Astrocyte of the cerebellum (primary cell): ENCODE data around the gene KLHL6.
"Not testable (repeated sequence)": the region's sequence is repeated elsewhere in the genome, so short reads cannot be mapped to it uniquely, and the experiment has no call there.

ENCODE experiments used
- DNase-seq: peaks from one replicate; pipeline ENCODE4 v3.0.0-alpha.2; 2011; ENCODE audit warnings: low read depth
- H3K4me3 ChIP-seq: 2 replicates; pipeline ENCODE4 v1.5.1; 2011; ENCODE audit warnings: mild to moderate bottlenecking, low read depth, low read length, moderate library complexity
- in situ Hi-C: cut with HindIII; loops from 2 replicates; pipeline ENCODE4 v1.10.0; 2017; ENCODE audit warnings: low sequenced_read_pairs
- TF ChIP-seq, protein P1 (sequence below): IDR thresholded peaks from 2 replicates; pipeline ENCODE4 v1.5.1; 2012; ENCODE audit warnings: low read length, low read depth, moderate library complexity, mild to moderate bottlenecking; ENCODE audit errors: missing control alignments

The KLHL6 gene

DNA sequence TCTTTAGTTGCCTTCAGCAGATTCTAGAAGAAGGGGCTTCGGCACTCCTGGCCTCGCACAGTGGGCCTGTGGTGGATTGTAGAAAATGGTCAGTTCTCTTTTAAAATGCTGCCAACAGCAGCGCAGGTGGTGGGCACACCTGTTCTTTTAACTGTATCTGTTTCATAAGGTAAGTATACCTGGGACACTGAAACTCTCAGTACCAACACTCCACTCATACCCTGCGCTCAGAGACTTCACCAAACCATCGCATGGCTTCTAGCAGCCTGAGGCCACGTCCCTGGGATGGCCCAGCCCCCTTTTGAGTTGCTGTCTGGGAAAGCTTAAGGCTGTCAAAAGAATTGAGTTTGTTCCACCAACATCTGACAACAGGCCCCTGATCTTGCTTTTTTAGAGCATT is 70.4 kb downstream of the KLHL6 start:
- no peak for DNase-seq
- in situ Hi-C loops = loop anchor here (5.0 kb wide), 1 partner anchor 52 kb away; no protein-coding TSS in a partner anchor
- no peak overlapping the region for H3K4me3 ChIP-seq
- TF ChIP-seq, protein P1, sequence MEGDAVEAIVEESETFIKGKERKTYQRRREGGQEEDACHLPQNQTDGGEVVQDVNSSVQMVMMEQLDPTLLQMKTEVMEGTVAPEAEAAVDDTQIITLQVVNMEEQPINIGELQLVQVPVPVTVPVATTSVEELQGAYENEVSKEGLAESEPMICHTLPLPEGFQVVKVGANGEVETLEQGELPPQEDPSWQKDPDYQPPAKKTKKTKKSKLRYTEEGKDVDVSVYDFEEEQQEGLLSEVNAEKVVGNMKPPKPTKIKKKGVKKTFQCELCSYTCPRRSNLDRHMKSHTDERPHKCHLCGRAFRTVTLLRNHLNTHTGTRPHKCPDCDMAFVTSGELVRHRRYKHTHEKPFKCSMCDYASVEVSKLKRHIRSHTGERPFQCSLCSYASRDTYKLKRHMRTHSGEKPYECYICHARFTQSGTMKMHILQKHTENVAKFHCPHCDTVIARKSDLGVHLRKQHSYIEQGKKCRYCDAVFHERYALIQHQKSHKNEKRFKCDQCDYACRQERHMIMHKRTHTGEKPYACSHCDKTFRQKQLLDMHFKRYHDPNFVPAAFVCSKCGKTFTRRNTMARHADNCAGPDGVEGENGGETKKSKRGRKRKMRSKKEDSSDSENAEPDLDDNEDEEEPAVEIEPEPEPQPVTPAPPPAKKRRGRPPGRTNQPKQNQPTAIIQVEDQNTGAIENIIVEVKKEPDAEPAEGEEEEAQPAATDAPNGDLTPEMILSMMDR = no peak

- H3K4me3 ChIP-seq = no peak overlapping the region
- in situ Hi-C loops = loop anchor here (5.0 kb wide), 1 partner anchor 53 kb away; no protein-coding TSS in a partner anchor
- TF ChIP-seq, protein P1 = no peak
- DNase-seq = no peak
Observed at GRCh38 chr3:183484431-183485075, 71.0 kb downstream of the KLHL6 start.

DNA sequence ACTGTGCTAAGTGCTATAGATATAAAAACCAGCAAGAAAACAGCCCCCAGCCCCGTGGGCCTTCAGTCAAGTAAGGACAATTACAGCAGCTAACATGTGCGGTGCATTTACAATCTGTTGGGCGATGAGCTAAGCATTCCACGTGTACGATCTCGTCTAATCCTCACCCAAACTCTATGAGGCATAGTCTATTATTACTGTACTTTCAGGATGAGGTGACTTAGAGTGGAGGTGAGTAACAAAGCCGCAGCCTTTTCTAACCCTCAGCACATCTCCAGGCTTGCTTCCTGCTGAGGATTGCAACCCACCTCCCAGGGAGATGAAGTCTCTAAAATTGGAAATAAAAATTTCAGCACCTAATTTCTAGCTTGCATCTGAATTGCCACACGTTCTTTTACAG is 73.9 kb downstream of the KLHL6 start:
- no peak overlapping the region for H3K4me3 ChIP-seq
- DNase-seq = no peak
- in situ Hi-C loops = no loop called here
- TF ChIP-seq, protein P1 = no peak

DNA sequence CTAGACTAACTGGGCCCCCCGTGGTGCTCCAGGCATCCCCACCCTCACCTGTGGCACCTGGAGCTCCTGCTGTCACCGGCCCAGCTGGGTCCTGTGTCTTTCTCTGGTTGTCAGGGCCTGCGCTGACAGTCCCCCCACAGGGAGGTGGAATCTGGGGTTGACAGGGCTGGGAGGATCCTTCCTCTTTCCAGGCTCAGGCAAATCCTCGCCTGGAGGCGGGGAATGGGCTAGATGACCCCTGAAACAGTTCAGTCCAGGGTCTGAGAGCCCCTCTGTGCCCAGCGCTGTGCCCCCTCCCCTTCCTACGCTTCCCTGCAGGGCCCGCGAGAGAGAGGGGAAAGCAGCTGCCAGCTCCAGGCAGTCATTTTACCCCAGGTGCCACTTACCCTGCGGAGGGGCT is 77.0 kb downstream of the KLHL6 start:
- in situ Hi-C loops = loop anchor here (10.0 kb wide), 1 partner anchor 166 kb away; no protein-coding TSS in a partner anchor
- TF ChIP-seq, protein P1 = no peak
- DNase-seq = no peak
- no peak overlapping the region for H3K4me3 ChIP-seq

GRCh38 chr3:183477801-183478456 is 77.6 kb downstream of the KLHL6 start:
- in situ Hi-C loops = loop anchor here (10.0 kb wide), 1 partner anchor 167 kb away; no protein-coding TSS in a partner anchor
- TF ChIP-seq, protein P1 = no peak
- no peak overlapping the region for H3K4me3 ChIP-seq
- no peak for DNase-seq

DNA sequence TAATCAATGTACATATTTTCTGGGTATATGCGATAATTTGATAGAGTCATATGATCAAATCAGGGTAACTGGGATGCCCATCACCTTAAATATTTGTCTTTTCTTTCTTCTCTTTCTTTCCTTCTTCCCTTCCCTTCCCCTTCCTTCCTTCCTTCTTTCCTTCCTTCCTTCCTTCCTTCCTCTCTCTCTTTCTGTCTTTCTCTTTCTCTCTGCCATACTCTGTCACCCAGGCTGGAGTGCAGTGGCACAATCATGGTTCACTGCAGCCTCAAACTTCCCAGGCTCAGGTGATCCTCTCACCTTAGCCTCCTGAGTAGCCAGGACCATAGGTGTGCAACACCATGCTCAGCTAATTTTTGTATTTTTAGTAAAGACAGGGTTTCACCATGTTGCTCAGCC is 79.7 kb downstream of the KLHL6 start:
- not testable (repeated sequence) for H3K4me3 ChIP-seq, DNase-seq
- in situ Hi-C loops = loop anchor here (10.0 kb wide), 1 partner anchor 169 kb away; no protein-coding TSS in a partner anchor
